Mesenchymal stem cell (in vitro differentiated cells and primary cell): ENCODE results near the gene UIMC1.

Source experiments
- DNase-seq: peaks from one replicate; pipeline ENCODE4 v3.0.0-alpha.2; 2013
- H2AFZ ChIP-seq: one replicate; pipeline ENCODE4 v1.6.1; 2013; ENCODE audit warnings: low read depth, mild to moderate bottlenecking, control low read depth, inconsistent platforms, low read length, moderate library complexity
- H2AK5ac ChIP-seq: 2 replicates; pipeline ENCODE4 v1.6.1; 2013; ENCODE audit warnings: low read length, moderate library complexity, mild to moderate bottlenecking, inconsistent platforms; ENCODE audit not compliant: severe bottlenecking
- H2BK120ac ChIP-seq: one replicate; pipeline ENCODE4 v1.6.1; 2013; ENCODE audit warnings: low read depth, mild to moderate bottlenecking, inconsistent platforms, low read length, moderate library complexity
- H2BK12ac ChIP-seq, 2 experiments: one replicate each; pipeline ENCODE4 v1.6.1; 2013; ENCODE audit warnings: inconsistent platforms in 2 of 2, low read length in 2 of 2, mild to moderate bottlenecking in 2 of 2, moderate library complexity in 2 of 2, control low read depth in 1 of 2
- H2BK15ac ChIP-seq: one replicate; pipeline ENCODE4 v1.6.1; 2013; ENCODE audit warnings: mild to moderate bottlenecking, low read depth, inconsistent platforms; ENCODE audit not compliant: poor library complexity, severe bottlenecking
- H2BK5ac ChIP-seq: 2 replicates; pipeline ENCODE4 v1.6.1; 2013; ENCODE audit warnings: low read depth, mild to moderate bottlenecking, low read length, control low read depth, inconsistent platforms; ENCODE audit not compliant: poor library complexity, severe bottlenecking
- H3K14ac ChIP-seq, 2 experiments: one replicate each; pipeline ENCODE4 v1.6.1; 2013; ENCODE audit warnings: inconsistent platforms in 2 of 2, low read length in 2 of 2, control low read depth in 1 of 2, mild to moderate bottlenecking in 1 of 2, moderate library complexity in 1 of 2
- H3K18ac ChIP-seq, 2 experiments: one replicate each; pipeline ENCODE4 v1.6.1; 2013; ENCODE audit warnings: inconsistent platforms in 2 of 2, low read length in 2 of 2, control low read depth in 1 of 2, low read depth in 1 of 2, mild to moderate bottlenecking in 1 of 2
- H3K23ac ChIP-seq, 2 experiments: one replicate each; pipeline ENCODE4 v1.6.1; 2013; ENCODE audit warnings: inconsistent platforms in 2 of 2, low read length in 2 of 2, mild to moderate bottlenecking in 2 of 2, moderate library complexity in 2 of 2, control low read depth in 1 of 2
- H3K27ac ChIP-seq: 2 replicates; pipeline ENCODE4 v1.5.1; 2013; ENCODE audit warnings: mild to moderate bottlenecking, moderate library complexity, low read length, control low read depth, inconsistent platforms; ENCODE audit not compliant: poor library complexity, severe bottlenecking
- H3K27me3 ChIP-seq, 2 experiments: 2 replicates each; pipeline versions ENCODE4 v1.6.1 to v1.7.0; 2013; ENCODE audit warnings: low read length in 2 of 2, mild to moderate bottlenecking in 2 of 2, moderate library complexity in 2 of 2, control low read depth in 1 of 2, inconsistent platforms in 1 of 2; ENCODE audit not compliant: control insufficient read depth in 1 of 2, insufficient read depth in 1 of 2
- H3K36me3 ChIP-seq, 2 experiments: 2 replicates each; pipeline versions ENCODE4 v1.6.1 to v1.7.0; 2013; ENCODE audit warnings: low read length in 2 of 2, control low read depth in 1 of 2, inconsistent platforms in 1 of 2, low read depth in 1 of 2, mild to moderate bottlenecking in 1 of 2; ENCODE audit not compliant: insufficient read depth in 2 of 2, control insufficient read depth in 1 of 2
- H3K4ac ChIP-seq, 2 experiments: one replicate each; pipeline ENCODE4 v1.6.1; 2013; ENCODE audit warnings: inconsistent platforms in 2 of 2, low read length in 2 of 2, mild to moderate bottlenecking in 2 of 2, moderate library complexity in 2 of 2, control low read depth in 1 of 2, low read depth in 1 of 2
- H3K4me1 ChIP-seq: 2 replicates; pipeline ENCODE4 v1.6.1; 2013; ENCODE audit warnings: low read depth, low read length, control low read depth; ENCODE audit not compliant: control insufficient read depth, insufficient read depth
- H3K4me2 ChIP-seq: 2 replicates; pipeline ENCODE4 v1.6.1; 2013; ENCODE audit warnings: low read length, mild to moderate bottlenecking, inconsistent platforms; ENCODE audit not compliant: poor library complexity, severe bottlenecking
- H3K4me3 ChIP-seq, 2 experiments: 2 replicates each; pipeline versions ENCODE4 v1.5.1 to v1.7.0; 2013; ENCODE audit warnings: low read length in 2 of 2, mild to moderate bottlenecking in 2 of 2, control low read depth in 1 of 2, low read depth in 1 of 2; ENCODE audit not compliant: insufficient read depth in 1 of 2
- H3K79me1 ChIP-seq: replicated peaks from 2 replicates; pipeline ENCODE4 v1.6.1; 2013; ENCODE audit warnings: mild to moderate bottlenecking, control low read depth, low read length, inconsistent platforms; ENCODE audit not compliant: poor library complexity, severe bottlenecking
- H3K9ac ChIP-seq: 2 replicates; pipeline ENCODE4 v1.7.0; 2013; ENCODE audit warnings: mild to moderate bottlenecking, low read length, moderate library complexity
- H3K9me3 ChIP-seq: 2 replicates; pipeline ENCODE4 v1.7.0; 2013; ENCODE audit warnings: mild to moderate bottlenecking, low read length; ENCODE audit not compliant: control insufficient read depth
- H4K8ac ChIP-seq: one replicate; pipeline ENCODE4 v1.6.1; 2013; ENCODE audit warnings: inconsistent platforms, mild to moderate bottlenecking, low read length, moderate library complexity
- H4K91ac ChIP-seq: one replicate; pipeline ENCODE4 v1.6.1; 2013; ENCODE audit warnings: mild to moderate bottlenecking, low read length, inconsistent platforms
- WGBS: methylation state at CpG from one replicate; pipeline ENCODE4 v1.1.7; 2013; ENCODE audit warnings: mixed read lengths; 5-methylcytosine and 5-hydroxymethylcytosine counted together

The UIMC1 gene

DNA sequence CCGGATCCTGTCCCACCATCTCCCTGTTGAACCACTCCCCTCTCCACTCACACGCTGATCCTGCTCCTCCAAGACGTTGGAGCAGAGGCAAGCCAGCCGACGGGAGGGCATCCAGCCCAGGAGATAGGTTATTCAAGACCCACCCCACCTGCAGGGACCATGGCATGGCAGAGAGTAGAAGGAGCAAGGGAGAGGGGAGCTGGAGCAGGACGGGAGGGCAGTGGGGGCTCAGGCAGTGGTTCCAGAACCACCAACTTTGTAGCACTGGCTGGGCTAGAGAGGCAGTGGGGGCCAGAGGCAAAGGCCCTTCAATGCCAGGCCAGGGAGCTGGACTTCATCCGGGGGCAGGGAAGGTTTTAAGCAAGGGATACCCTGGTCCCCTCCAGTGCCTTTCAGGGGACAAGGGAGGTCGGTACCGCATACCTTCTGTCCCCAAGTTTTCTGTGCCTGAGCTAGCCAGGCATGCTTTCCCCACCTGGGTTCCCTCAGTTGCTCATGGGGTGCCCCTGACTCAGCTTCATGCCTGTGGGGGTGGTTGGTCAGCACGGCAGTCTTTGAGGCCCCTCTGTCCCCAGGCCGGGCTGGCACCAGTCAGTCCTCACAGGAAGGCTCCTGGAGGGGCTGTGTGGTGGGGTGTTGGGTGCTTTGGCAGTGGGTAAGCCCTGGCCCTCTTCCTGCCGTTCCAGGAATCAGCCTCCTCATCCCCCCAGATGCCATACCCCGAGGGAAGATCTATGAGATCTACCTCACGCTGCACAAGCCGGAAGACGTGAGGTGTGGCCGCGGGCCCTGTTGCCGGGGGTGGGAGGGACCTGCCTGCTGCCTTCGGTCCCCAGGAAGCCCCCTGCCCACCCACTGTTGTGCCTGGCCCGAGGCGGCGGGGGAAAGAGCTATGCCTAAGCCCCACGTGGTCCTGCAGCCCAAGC lies 129.8 kb downstream of the UIMC1 start:
- Histone ChIP-seq H2BK5ac (no peak overlapping the region), H3K36me3 (peaks cover 0 to 63% of the 10 kb centered on the region in 2 experiments), H3K9me3 (no peaks in the 10 kb centered on the region), H4K8ac (no peak overlapping the region), H2BK120ac (no peak overlapping the region), H3K27me3 (peaks cover 3 to 79% of the 10 kb centered on the region in 2 experiments), H4K91ac (no peak overlapping the region), H3K4me1 (peaks cover 34% of the 10 kb centered on the region), H3K4me3 (no peak overlapping the region), H2AK5ac (no peak overlapping the region), H3K23ac (no peak overlapping the region), H3K18ac (no peak overlapping the region), H2AFZ (no peak overlapping the region), H3K4ac (no peak overlapping the region), H2BK15ac (no peak overlapping the region), H3K27ac (no peak overlapping the region), H3K14ac (no peak overlapping the region), H3K9ac (no peak overlapping the region), H3K4me2 (no peak overlapping the region), H3K79me1 (no peaks in the 10 kb centered on the region), H2BK12ac (no peak overlapping the region)
- DNase-seq: no peak
- 83% methylated on average over 24 of the region's 24 CpGs for WGBS

DNA sequence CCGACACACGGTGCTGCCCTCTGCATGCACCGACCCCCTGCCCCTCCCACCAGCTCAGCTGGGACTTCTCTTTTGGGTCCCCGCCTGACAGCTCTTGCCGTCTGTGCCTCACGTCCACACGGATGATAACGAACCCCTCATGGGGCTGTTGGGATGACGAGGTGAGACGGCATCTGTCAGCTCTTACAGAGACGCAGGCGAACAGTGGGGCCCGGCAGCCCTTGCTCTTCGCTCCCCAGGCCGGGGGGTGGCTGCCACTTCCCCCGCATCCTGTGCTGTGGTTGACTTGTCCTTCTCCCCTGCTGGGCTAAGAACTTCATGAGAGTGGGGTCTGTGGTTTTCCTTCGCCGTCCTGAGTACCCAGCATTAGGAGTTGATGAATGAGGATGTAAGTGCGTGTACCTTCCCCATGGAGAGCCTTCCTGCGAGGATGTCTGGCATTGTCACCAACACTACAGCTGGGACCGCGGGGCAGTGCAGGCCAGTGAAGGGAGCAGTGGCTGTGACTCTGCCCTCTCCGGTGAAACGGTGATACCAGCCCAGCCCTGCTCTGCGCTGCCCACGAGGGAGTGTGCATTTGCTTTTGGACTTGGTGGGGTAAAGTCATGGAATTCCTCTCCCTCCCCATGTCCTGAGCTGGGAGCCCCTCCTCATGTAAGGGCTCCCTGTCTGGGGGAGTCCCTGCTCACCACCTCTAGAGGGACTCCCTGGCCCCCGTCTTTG lies 130.6 kb downstream of the UIMC1 start:
- WGBS: 72% methylated on average over 24 of the region's 27 CpGs
- no peak overlapping the region for H2BK120ac ChIP-seq
- no peak overlapping the region for H2BK15ac ChIP-seq
- no peak overlapping the region for H4K8ac ChIP-seq
- no peaks in the 10 kb centered on the region for H3K79me1 ChIP-seq
- H3K36me3 ChIP-seq: peaks cover 0 to 55% of the 10 kb centered on the region in 2 experiments
- no peak overlapping the region for H2AK5ac ChIP-seq
- peaks cover 33% of the 10 kb centered on the region for H3K4me1 ChIP-seq
- DNase-seq: no peak
- H3K4me3 ChIP-seq: no peak overlapping the region
- no peak overlapping the region for H3K14ac ChIP-seq
- H4K91ac ChIP-seq: no peak overlapping the region
- peaks cover 3 to 72% of the 10 kb centered on the region in 2 experiments for H3K27me3 ChIP-seq
- H3K4me2 ChIP-seq: no peak overlapping the region
- H3K9me3 ChIP-seq: no peaks in the 10 kb centered on the region
- no peak overlapping the region for H3K18ac ChIP-seq
- H3K27ac ChIP-seq: no peak overlapping the region
- H3K9ac ChIP-seq: no peak overlapping the region
- no peak overlapping the region for H3K4ac ChIP-seq
- H2AFZ ChIP-seq: no peak overlapping the region
- H3K23ac ChIP-seq: no peak overlapping the region
- H2BK5ac ChIP-seq: no peak overlapping the region
- H2BK12ac ChIP-seq: no peak overlapping the region

DNA sequence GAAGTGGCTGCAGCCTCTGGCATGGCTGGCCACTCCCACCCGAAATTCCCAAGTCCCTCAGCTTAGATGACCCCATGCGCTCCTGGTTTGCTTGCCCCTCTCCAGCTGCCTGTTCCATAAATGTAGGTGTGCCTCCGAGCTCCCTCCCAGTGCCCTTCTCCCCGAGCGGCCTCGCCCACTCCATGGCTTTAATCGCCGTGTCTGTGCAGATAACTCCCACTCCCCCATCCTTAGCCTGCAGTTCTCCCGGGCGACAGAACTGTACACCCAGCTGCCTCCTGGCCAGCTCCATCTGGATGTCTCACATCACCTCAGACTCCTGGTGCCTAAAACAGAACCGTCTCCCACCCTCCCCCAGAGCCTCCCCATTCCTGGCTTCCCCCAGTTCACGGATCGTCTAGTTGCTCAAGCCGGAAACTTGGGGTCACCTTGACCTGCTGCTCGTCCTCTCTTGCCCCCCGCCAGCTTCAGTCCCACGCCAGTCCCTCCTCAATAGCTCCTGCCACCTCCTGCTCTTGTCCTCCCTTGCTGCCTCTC lies 131.5 kb downstream of the UIMC1 start:
- H3K36me3 ChIP-seq: peaks cover 0 to 53% of the 10 kb centered on the region in 2 experiments
- H3K79me1 ChIP-seq: no peaks in the 10 kb centered on the region
- no peak overlapping the region for H3K18ac ChIP-seq
- no peak overlapping the region for H2BK12ac ChIP-seq
- H3K4me2 ChIP-seq: no peak overlapping the region
- no peak overlapping the region for H3K4ac ChIP-seq
- no peak overlapping the region for H2BK120ac ChIP-seq
- no peak overlapping the region for H2BK15ac ChIP-seq
- no peak overlapping the region for H4K91ac ChIP-seq
- H3K14ac ChIP-seq: no peak overlapping the region
- H2AK5ac ChIP-seq: no peak overlapping the region
- H3K27me3 ChIP-seq: peaks cover 3 to 71% of the 10 kb centered on the region in 2 experiments
- H2AFZ ChIP-seq: no peak overlapping the region
- no peak overlapping the region for H3K23ac ChIP-seq
- H3K4me3 ChIP-seq: no peak overlapping the region
- no peaks in the 10 kb centered on the region for H3K9me3 ChIP-seq
- no peak overlapping the region for H3K27ac ChIP-seq
- WGBS: 83% methylated on average over 17 of the region's 17 CpGs
- H4K8ac ChIP-seq: no peak overlapping the region
- H2BK5ac ChIP-seq: no peak overlapping the region
- no peak for DNase-seq
- H3K9ac ChIP-seq: no peak overlapping the region
- peaks cover 33% of the 10 kb centered on the region for H3K4me1 ChIP-seq
